ENCODE data around the gene FKBP9.
"Not testable (repeated sequence)": the region's sequence is repeated elsewhere in the genome, so short reads cannot be mapped to it uniquely, and the experiment has no call there.

Gene FKBP9

GRCh38 chr7:32952876-32953275, 4.4 kb upstream of the FKBP9 start:
- DNase-seq (ENCODE audit: low read depth in 2 of 2) = no peak

DNA sequence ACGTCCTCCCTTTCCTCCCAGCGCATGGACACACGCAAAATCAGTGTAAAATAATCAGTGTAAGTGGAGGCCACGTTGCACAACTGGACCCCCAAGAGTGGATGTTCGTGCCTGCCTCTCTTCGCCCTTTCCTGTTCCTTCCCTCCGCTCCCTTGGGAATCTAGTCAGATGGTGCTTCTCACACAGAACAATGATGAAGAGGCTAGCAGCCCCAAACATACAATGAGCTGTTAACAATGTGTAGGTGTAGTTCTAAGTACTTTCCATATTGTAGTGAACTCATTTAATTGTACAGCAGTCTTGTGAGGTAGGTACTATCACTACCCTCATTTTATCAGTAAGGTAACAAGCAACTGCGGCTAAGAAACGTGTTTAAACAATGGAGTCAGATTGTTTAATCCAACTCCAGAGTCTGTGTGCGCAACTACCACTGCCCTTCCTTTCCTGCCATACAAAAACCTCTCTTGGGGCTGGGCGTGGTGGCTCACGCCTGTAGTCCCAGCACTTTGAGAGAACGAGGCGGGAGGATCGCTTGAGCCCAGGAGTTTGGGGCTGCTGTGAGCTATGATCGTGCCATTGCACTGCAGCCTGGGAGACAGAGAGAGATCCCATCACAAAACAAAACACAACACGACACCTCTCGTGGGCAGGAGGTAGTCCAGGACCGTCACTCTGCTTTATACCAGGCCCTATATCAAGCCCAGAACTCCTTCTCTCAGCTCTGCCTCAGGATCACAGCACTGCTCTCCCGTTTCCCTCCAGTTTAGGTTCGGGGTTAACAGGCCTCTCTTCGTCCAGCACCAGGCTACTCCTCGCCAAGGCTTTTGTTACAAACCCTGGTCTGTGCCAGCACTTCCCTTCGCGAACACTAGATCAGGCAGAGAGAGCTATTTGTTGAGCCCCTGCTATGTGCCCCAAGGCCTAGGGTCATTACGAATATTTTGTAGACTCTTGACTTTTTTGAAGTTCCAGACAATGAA, 1.1 kb downstream of the FKBP9 start:
- no peak for DNase-seq (ENCODE audit: low read depth in 2 of 2)

DNA sequence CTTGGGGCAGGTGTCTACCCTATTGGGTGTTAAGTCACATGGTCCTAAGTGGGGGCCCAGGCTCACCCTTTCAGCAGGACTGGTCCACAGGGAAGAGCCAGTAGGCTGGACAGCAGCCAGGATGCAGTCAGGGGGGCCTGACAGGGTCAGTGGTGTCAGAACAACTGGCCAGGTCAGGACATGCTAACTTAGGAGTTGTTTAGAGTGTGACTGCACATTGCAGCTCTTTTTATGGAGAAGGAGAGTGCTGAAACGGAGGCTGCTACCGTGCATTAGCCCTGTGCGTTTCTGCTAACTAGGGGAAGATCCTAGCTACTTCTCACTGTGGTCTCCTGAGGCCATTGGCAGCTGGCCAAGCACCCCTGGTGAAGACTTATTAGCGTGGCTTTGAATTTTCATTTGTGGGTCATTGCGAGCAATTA, 6.7 kb downstream of the FKBP9 start:
- DNase-seq (ENCODE audit: low read depth in 2 of 2) = not testable (repeated sequence)

DNA sequence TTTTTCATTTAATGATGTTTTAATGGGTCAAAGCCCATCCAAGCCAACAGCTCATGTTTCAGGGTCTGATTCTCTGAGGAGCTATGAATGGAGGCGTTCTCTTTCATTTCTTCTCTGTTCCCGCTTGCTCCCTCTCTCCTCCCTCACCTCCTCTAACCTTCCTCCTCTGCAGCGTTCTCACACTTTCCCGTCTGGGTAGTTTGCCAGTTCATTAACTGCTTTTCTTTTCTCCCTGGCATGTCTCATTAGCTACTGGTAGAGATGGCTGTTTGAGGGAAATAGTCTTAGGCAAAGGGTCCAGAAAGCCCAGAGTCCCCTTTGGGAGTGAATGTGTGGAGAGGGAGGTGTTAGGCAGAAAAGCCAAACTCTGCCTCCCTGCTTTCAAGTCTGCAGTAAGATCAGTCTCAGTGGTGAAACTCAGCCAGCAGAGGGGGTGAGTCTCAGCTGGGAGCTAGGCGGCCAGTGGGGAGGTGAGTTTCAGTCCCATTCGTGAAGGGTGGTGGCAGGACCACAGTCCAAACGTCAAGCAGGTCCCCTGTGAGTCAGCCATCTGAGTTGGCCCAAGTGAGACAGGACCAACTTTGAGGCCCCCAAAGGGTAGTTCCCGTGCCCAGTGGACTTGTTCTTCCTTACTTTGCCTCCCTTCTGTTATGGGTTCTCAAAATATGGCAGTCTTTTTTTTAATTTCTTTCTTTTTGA, 7.4 kb downstream of the FKBP9 start:
- not testable (repeated sequence) for DNase-seq (ENCODE audit: low read depth in 2 of 2)

GRCh38 chr7:32966489-32967267, 9.4 kb downstream of the FKBP9 start:
- not testable (repeated sequence) for DNase-seq (ENCODE audit: low read depth in 2 of 2)

DNA sequence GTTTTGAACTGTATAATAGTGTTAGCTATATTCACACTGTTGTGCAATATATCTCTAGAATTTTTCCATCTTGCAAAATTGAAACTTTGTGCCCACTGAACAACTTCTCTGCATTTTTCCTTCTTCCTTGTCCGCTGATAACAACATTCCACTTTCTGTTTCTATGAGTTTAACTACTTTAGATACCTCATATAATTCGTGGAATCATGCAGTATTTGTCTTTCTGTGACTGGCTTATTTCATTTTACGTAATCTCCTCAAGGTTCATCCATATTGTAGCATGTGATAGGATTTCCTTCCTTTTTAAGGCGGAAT, 10.0 kb downstream of the FKBP9 start:
- DNase-seq (ENCODE audit: low read depth in 2 of 2) = not testable (repeated sequence)

- DNase-seq (ENCODE audit: low read depth in 2 of 2) = not testable (repeated sequence)
Measured at GRCh38 chr7:32971967-32972366, 14.7 kb downstream of the FKBP9 start.

DNA sequence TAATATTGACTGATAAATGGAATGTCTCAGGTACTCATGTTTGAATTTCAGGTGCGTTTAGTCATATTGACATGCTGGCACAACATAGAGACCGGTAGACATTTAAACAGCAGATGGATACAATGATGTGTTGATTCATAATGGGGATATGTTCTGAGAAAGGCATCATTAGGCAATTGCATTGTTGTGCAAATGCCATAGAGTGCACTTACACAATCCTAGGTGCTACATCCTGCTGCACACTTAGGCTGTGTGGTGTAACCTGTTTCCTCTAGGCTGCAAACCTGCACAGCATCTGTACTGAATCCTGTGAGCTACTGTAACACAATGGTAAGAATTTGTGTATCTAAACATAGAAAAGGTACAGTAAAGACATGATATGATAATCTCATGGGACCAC, 19.9 kb downstream of the FKBP9 start:
- DNase-seq (ENCODE audit: low read depth in 2 of 2) = not testable (repeated sequence)

- not testable (repeated sequence) for DNase-seq (ENCODE audit: low read depth in 2 of 2)
Measured at GRCh38 chr7:32979246-32979645, 22.0 kb downstream of the FKBP9 start.

- DNase-seq (ENCODE audit: low read depth in 2 of 2) = not testable (repeated sequence)
Measured at GRCh38 chr7:32979902-32980301, 22.7 kb downstream of the FKBP9 start.

GRCh38 chr7:32988148-32988547, 30.9 kb downstream of the FKBP9 start:
- not testable (repeated sequence) for DNase-seq (ENCODE audit: low read depth in 2 of 2)

DNA sequence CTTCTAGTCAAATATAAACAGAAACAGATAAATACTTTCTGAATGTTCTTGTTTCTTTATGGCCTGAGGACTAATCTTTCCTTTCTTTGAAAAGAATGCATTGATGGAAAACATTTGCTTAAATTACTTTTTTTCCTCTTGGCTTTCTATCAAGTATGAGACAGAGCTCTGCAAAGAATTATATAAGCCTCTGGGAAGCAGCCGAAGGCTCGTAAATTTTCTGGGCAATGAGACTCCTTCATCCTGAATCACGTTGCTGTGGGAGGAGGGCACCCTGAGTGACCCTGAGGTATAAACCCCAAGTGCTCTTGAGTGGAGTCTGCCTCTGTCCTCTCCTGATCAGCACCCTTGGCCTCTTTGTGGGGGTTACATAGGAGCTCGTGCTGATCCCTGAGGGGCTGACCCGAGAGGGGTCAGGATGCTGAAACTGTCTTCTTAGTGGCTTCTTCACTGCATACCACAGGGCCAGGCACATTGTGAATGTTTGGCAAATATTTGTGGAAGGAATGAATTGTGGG, 33.9 kb downstream of the FKBP9 start:
- not testable (repeated sequence) for DNase-seq (ENCODE audit: low read depth in 2 of 2)

DNA sequence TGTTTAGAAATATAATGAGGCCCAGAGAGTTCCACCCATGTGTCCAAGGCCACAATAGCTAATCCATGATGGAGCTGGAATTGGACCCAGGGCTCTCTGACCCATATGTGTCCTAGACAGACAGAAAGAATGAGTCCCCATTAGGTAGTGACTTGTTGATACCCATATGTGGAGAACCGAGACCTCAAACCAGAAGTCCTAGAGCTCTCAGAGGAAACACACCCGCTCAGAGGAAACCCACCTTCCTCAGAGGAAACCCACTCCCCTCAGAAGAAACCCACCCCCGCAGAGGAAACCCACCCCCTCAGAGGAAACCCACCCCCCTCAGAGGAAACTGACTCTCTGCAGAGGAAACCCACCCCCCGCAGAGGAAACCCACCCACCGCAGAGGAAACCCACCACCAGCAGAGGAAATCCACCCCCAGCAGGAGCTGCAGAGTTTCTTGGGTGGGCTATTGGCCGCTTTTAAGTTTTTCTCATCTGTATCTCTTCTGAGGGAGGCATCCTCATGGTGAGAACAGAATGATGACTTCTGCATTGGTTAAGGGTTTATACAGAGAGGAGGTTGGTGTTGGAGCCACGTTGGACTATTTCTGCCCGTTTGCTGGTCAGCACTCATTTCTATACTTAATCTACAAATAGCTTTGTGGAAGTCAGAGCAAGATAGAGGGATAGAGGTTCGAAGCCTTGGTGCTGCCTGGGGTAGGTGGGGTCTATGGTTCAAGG, 34.9 kb downstream of the FKBP9 start:
- not testable (repeated sequence) for DNase-seq (ENCODE audit: low read depth in 2 of 2)

GRCh38 chr7:32992750-32993149, 35.5 kb downstream of the FKBP9 start:
- DNase-seq (ENCODE audit: low read depth in 2 of 2) = not testable (repeated sequence)

- not testable (repeated sequence) for DNase-seq (ENCODE audit: low read depth in 2 of 2)
Measured at GRCh38 chr7:32997956-32998355, 40.7 kb downstream of the FKBP9 start.

DNA sequence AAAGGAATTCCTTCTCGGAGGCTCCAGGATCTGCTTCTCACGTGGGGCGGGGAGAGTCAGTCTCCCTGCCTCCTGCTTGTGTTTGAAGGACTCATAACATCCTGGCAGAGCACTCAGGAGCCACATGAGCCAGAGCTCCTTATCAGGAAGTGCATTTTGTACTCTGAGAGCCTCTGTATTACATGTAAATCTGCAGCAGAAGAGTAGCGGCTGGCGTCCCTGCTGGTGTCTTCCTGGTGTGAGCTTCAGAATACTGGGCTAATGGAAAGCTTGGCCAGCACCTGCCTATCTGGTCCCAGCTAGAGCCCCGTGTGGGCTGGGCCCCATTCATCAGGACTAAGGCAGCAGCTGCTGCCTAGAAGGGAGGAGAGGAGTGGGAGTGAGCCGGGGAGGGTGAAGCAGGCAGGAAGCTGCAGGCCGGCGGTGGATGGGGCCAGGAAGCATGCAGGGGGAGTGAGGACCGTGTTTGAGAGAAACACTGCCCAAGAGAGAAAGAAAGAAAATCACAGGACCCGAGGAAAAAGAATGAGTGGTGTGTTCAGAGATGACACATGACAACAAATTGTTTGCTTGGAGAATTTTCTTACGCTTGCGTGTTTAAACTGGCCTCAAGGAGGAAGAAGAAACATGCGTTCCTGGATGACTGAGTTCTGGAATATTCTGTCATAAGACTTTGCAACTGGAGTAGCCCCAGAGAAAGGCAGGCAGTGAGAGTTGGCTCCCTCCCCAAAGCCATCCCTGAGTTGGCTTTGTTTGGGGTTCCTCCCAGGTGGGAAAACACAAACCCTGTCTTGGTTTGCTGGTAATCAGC, 41.3 kb downstream of the FKBP9 start:
- DNase-seq (ENCODE audit: low read depth in 2 of 2) = not testable (repeated sequence)

GRCh38 chr7:32999380-32999779, 42.1 kb downstream of the FKBP9 start:
- not testable (repeated sequence) for DNase-seq (ENCODE audit: low read depth in 2 of 2)

DNA sequence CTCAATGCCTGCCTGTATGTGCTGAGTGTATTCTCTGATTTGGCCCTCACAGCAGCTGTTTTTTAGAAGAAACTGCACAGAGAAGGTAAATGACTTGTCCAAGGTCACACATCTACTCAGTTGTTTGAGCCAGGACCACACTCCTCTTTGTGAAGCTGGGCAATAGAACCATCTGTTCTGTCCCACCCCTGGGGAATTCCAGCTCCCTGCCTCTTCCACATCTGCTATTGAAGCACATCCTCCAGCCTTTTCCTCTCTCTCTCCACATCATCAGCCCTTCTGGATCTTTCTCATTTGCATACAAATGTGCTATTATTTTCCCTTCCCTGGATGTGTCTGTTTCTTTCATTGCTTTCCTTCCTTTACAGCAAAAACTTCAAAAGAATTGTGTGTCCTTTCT, 45.9 kb downstream of the FKBP9 start:
- not testable (repeated sequence) for DNase-seq (ENCODE audit: low read depth in 2 of 2)

- DNase-seq (ENCODE audit: low read depth in 2 of 2) = not testable (repeated sequence)
Measured at GRCh38 chr7:33004104-33004616, 46.9 kb downstream of the FKBP9 start.

DNA sequence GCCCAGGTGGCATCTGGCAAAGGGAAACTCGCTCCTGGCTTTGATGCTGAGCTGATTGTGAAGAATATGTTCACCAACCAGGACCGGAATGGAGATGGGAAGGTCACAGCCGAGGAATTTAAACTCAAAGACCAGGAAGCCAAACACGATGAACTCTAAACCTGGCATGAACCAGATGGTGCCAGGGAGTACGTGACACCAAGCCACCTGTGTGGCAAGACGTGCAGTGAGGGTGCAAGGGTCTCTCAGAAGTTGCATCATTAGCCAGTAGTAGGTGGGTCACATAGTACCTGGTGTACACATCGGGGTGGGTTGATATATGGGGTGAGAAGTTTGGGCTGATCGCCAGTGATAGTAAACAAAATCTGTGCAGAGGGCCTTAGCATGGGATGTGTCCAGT, 48.0 kb downstream of the FKBP9 start:
- not testable (repeated sequence) for DNase-seq (ENCODE audit: low read depth in 2 of 2)
